Upper lobe of right lung (tissue), 1 donor: ENCODE data around the gene L1CAM. TPM values are rescaled to one million over a fixed set of nuclear protein-coding genes. Genes with fewer than 3 reads are reported as not detected.

Source experiments
- ATAC-seq: fragments of 200-7000 bp; cut with Tn5 transposase; one replicate; pipeline ENCODE4 v1.9.1; 2020; ENCODE audit warnings: mild to moderate bottlenecking, moderate library complexity
- DNase-seq: peaks from one replicate; pipeline ENCODE4 v3.0.0-alpha.2; 2020
- H3K27ac ChIP-seq: fragments of 200-600 bp; one replicate; pipeline ENCODE4 v1.8.0; 2022
- H3K27me3 ChIP-seq: fragments of 200-600 bp; one replicate; pipeline ENCODE4 v1.8.0; 2022; ENCODE audit warnings: mild to moderate bottlenecking
- H3K36me3 ChIP-seq: fragments of 200-600 bp; one replicate; pipeline ENCODE4 v1.8.0; 2022
- H3K4me1 ChIP-seq: fragments of 200-600 bp; one replicate; pipeline ENCODE4 v1.8.0; 2022
- H3K4me3 ChIP-seq: fragments of 200-600 bp; one replicate; pipeline ENCODE4 v1.8.0; 2022; ENCODE audit warnings: mild to moderate bottlenecking
- H3K9me3 ChIP-seq: fragments of 200-600 bp; one replicate; pipeline ENCODE4 v1.8.0; 2022
- CTCF ChIP-seq: fragments of 200-600 bp; IDR thresholded peaks from one replicate; pipeline ENCODE4 v1.8.0; 2022; ENCODE audit warnings: antibody characterized with exemption
- intact Hi-C: fragments of 100-400 bp; cut with DNase I; formaldehyde crosslinking; loops from one replicate; pipeline ENCODE4 v1.11.0; 2022
- total RNA-seq: library from RNA; stranded (reverse); fragmentation: NEBNext Ultra II Directional; extraction: Animal tissue kit (Norgen Biotek cat#: 25700); gene quantifications from one replicate; pipeline ENCODE4 v1.2.1, GENCODE V29; 2021
- donor health status: DM: no; HTN: yes; CAD: no; lungs with severe emphysema.

Gene L1CAM
- total RNA-seq, 1 donor from 2014 or later: 1.2 TPM

- no peak overlapping the region for H3K27ac ChIP-seq
- H3K4me1 ChIP-seq: no peaks in the 10 kb centered on the region
- no peak for TF ChIP-seq CTCF
- no peak overlapping the region for H3K4me3 ChIP-seq
- peaks cover 12% of the 10 kb centered on the region for H3K27me3 ChIP-seq
- intact Hi-C loops: no loop called here
- DNase-seq: no peak
- H3K9me3 ChIP-seq: no peaks in the 10 kb centered on the region
- no peaks in the 10 kb centered on the region for H3K36me3 ChIP-seq
- no peak for ATAC-seq
Measured at GRCh38 chrX:153884590-153884989, 1.4 kb downstream of the L1CAM start.

- H3K27me3 ChIP-seq: peaks cover 12% of the 10 kb centered on the region
- no peak for ATAC-seq
- TF ChIP-seq CTCF: no peak
Measured at GRCh38 chrX:153884136-153884535, 1.8 kb downstream of the L1CAM start.

GRCh38 chrX:153883163-153883843 lies 2.7 kb downstream of the L1CAM start:
- no peak for ATAC-seq
- no peak for DNase-seq
- no peaks in the 10 kb centered on the region for H3K4me1 ChIP-seq
- intact Hi-C loops: no loop called here
- H3K27ac ChIP-seq: no peak overlapping the region
- H3K27me3 ChIP-seq: peaks cover 12% of the 10 kb centered on the region
- H3K9me3 ChIP-seq: no peaks in the 10 kb centered on the region
- no peak overlapping the region for H3K4me3 ChIP-seq
- no peaks in the 10 kb centered on the region for H3K36me3 ChIP-seq
- TF ChIP-seq CTCF: no peak

More at GRCh38 chrX:153884136-153884535, 1.8 kb downstream of the L1CAM start:
- Histone ChIP-seq H3K4me3 (no peak overlapping the region), H3K9me3 (no peaks in the 10 kb centered on the region), H3K4me1 (no peaks in the 10 kb centered on the region), H3K36me3 (no peaks in the 10 kb centered on the region), H3K27ac (no peak overlapping the region)
- no peak for DNase-seq
- intact Hi-C loops: no loop called here

GRCh38 chrX:153882557-153882956 lies 3.4 kb downstream of the L1CAM start:
- no peak for DNase-seq
- peaks cover 12% of the 10 kb centered on the region for H3K27me3 ChIP-seq

GRCh38 chrX:153882086-153882498 lies 3.9 kb downstream of the L1CAM start:
- H3K4me1 ChIP-seq: no peaks in the 10 kb centered on the region
- no peak for TF ChIP-seq CTCF
- H3K36me3 ChIP-seq: no peaks in the 10 kb centered on the region
- peaks cover 12% of the 10 kb centered on the region for H3K27me3 ChIP-seq
- no peak overlapping the region for H3K27ac ChIP-seq
- intact Hi-C loops: no loop called here
- DNase-seq (no peak), ATAC-seq (no peak)
- no peaks in the 10 kb centered on the region for H3K9me3 ChIP-seq
- no peak overlapping the region for H3K4me3 ChIP-seq

More at GRCh38 chrX:153882557-153882956, 3.4 kb downstream of the L1CAM start:
- TF ChIP-seq CTCF: no peak
- Histone ChIP-seq H3K9me3 (no peaks in the 10 kb centered on the region), H3K4me3 (no peak overlapping the region), H3K4me1 (no peaks in the 10 kb centered on the region), H3K36me3 (no peaks in the 10 kb centered on the region), H3K27ac (no peak overlapping the region)
- no peak for ATAC-seq
- intact Hi-C loops: no loop called here
